HG02678 (cell line): ENCODE measurements around the gene CLIP4.

ENCODE experiments used
- ATAC-seq: cut with Tn5 transposase; IDR thresholded peaks from one replicate; pipeline ENCODE4 v1.9.1; 2021; ENCODE audit warnings: mild to moderate bottlenecking, moderate library complexity; ENCODE audit not compliant: unreplicated experiment

The CLIP4 gene

DNA sequence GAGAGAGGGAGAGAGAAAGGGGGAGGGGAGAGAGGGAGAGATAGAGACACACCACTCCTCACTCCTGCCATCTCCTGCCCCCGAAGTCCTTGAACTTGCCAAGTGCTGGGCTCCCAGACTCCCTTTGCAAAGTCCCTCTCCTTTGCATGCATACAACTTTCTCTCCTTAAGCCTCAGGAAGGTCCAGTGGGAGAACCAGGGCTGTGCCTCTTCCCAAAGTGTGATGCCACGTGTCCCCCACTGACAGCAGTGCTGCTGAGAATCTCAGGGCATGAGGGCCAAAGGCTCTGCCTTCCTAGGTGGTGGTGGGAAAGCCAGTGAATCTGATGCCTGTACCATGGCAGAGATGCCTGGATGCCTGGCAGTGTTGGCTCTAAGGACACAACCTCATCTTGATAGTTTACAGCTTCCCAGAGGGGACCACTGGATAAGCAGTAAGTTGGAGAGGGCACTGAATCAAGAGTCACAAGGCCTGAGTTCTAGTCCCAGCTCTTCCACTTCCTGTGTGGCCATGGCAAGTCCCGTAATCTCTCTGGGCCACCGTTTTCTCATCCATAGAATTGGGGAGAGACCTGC, 103.4 kb downstream of the CLIP4 start:
- no peak for ATAC-seq

DNA sequence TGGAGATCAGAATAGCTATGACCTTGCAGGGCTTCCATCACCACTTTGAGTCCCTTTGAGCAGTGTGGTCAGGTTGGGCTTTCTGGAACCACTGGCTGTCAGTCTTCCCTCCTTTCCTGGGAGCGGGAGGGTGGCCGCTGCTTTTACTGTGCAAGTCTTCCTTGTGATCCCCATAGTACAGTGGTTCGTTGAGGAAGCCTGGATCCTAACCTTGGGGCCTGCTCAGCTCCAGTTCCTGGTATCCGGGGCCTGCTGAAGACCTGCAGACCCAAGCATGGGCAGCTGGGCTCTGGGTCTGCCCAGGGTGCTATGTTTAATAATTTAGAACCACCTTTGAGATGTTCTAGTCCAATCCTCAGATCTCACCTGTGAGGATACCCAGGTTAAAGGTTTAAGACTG, 104.2 kb downstream of the CLIP4 start:
- ATAC-seq, result no peak

DNA sequence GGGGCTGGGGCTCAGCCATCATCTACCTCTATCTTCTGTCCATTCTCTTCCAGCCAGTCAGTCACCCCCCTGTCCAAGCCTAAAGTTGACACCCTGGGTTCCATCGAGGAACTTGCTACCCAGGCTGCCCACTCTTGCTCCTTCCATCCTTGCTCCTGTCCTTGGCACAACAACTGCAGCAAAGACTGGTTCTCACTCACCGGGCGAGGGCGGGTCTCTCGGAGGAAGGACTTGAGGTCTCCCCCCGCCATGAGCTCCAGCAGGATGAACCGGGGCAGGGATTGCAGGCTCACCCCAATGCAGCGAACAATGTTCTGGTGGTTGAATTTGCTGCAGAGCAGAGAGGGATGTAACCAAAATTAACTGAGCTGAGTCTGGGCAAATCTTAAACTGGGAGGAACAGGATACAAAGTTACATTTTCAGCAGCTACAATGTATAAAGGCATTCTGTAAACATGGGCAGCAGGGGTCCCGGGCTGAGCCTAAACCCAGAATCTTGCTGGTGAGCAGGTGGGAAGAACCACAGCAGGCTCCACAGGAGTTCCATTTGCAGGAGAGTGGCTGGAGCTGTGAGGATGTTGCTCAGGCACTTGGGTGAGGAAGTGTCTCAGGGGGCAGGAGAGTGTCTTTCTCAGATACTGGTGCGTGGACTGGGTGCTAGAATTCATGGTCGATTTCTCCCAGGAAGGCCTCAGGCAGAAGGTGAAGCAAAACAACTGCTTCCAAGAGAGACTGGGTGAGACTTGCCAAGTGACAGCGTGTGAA, 105.5 kb downstream of the CLIP4 start:
- no peak for ATAC-seq

DNA sequence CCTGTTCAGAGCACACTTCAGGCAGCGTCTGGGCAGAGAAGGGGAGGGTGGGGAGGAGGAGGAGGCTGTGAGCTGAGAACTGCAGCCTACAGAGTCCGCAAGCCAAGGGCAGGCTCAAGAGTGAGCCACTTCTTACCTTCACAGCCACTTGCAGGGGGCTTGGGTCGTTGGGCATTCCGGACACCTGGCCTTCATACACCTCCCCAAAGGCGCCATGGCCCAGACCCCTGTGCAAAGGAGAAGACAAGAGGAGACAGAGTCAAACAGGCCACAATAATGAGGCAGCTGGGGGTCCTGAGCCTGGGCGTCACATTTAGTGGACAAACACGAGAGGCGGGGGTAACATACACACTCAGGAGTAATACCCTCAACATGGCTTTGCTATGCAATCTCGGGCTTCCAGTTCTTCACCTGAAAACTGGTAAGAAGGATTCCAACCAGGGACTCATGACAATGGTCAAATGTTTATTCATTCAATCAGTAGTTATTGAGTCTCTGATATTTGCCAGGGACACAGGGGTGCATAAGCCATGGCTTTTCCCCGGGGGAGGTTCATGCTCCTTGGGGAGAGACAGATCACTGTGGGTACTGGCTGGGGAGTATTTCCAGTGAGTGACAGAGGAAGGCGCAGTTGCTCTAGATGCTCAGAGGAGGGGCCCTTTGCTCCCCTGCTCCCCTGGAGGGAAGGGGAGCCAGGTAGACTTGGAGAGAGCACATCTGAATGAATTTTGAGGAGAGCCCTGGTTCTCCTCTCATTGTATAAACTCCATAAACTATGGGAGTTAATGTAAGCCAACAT, 107.4 kb downstream of the CLIP4 start:
- no peak for ATAC-seq

DNA sequence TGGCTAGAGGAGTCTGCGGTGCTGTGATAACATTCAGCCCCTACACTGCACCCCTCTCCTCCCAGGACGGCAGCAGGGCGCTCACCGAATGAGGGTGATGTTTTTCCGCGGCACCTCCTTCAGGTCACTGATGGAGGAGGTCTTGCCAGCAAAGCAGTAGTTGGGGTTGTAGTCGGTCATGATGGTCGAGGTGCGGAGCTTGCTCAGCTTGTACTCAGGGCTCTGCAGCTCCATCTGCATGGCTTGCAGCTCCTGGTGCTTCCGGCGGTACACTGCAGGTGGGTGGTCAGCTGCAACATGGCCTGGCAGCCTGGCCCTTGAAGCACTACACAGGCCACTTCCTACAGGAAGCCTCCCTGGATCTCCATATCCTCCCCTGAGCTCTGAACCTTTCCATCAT, 108.0 kb downstream of the CLIP4 start:
- ATAC-seq, result no peak

DNA sequence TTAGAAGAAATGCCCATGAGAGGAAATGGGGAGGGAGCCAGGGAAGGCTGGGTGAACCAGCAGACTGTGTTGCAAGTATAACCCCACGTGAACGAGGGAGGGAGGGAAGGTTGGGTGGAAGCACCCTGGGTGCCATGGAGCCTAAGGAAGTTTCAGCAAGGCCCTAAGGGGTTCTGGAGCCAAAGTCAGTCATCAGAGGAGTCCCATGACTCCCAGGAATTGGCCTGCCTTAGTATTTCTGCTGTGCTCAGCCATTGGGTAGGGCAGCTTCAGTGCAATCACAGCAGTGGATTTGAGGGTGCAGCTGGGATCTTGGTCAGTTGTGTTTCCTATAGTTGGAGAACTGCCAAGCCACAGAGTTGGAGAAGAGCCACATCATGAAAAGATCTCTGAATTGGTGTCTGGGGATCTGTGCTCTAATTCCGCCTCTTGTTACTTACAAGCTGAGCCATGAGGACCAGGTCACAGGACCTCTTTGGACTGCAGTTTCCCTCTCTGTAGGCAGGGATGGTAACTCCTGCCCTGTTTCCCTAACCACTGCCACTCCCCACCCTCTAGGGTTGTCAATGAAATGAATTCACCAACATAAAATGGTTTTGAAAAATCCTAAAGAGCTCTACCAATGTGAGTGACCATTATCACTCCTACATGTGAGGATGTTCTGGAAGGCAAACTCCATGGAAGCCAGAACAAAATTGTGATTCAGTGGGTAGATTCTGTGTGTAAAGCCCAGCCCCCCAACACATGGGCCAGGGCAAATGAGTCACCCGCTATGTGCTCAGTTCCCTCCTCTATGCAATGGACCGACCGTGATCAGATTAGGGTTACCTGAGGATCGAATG, 108.9 kb downstream of the CLIP4 start:
- ATAC-seq, result no peak

DNA sequence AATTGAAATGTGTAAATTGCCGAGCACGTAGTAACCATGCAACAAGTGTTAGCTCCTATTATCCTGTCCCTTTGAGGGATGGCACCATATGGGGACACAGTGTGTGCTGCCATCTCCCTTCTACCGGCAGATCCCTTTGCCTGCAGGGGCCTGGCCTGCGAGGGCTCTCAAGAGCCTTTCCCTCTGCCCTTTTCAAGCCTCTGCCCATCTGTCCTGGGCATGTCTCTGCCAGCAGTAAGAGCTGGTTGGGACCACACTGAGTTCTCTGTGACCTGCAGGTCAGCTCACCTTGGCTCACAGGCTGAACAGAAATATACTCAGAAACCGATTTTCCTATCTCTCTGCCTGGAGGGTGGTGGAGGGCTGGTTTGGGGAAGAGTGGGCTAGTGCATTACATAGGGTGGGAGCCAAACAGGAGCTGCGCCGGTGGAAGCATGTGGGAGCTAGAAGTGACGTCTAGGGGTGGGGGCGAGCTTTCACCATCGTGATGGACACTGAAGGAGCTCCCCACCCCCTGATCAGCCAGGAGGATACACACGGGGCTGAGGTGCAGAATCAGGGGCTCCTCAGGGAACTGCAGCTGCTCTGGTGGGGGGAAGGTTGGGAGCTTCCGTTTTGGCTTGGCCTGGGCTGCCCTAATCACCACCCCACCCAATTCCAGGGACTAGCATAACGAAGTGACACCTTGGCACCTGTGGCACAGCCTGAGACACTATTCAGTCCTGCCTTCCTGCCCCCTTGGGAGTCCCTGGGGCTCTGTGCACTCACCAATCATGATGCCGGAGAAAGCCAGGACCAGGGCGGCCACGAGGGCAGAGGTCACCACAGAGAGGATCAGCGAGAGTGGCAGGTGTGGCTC, 109.7 kb downstream of the CLIP4 start:
- no peak for ATAC-seq

DNA sequence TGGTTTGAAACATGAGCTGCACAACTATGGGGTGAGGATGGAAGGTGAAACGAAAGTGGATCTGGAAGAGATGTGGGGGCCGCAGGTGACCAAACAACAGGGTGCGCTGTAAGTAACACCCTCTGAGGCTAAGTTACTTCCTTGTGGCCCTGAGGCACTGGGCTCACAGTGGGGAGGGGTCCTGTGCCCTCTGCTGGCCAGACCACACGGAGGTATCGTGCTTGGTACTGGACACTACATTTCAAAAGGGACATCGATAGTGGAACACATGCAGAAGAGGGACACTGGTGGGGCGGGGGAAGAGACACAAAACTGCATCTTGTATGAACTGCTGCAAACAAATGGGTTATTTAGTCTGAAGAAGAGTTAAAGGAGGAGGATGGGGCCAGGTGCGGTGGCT, 110.6 kb downstream of the CLIP4 start:
- ATAC-seq, result no peak

DNA sequence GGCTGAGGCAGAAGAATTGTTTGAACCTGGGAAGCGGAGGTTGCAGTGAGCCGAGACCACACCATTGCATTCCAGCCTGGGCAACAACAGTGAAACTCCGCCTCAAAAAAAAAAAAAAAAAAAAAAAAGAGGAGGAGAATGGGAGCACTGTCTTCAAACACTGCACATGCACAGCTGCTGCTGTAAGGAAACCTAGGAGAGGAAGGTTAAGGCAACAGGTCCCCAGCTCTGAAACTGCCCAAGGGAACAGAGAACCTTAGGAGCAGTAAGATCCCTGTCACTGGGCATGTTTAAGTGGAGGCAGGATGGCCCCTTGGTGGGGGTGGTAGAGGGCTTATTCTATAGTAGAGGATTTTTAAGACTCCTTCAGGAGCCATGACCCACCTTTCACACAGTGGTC, 111.2 kb downstream of the CLIP4 start:
- no peak for ATAC-seq

DNA sequence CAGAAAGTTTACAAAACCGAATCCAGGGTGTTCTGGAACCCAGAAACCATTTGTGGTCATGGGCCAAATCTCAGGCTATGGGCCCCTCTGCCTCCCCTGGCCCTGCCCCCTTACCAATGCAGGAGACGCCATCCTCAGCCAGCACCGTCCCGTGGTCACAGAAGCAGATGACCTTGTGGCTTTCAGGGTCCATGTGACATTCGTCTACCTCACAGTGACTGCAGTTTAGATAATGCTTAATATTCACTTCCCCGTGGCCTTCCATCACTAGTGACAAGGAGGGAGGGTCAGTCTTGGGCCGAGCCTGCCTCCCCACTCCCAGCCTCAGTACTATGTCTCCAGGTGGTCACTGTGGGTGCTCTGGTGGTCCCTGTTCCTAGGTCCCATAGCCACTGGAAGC, 111.6 kb downstream of the CLIP4 start:
- ATAC-seq, result no peak

DNA sequence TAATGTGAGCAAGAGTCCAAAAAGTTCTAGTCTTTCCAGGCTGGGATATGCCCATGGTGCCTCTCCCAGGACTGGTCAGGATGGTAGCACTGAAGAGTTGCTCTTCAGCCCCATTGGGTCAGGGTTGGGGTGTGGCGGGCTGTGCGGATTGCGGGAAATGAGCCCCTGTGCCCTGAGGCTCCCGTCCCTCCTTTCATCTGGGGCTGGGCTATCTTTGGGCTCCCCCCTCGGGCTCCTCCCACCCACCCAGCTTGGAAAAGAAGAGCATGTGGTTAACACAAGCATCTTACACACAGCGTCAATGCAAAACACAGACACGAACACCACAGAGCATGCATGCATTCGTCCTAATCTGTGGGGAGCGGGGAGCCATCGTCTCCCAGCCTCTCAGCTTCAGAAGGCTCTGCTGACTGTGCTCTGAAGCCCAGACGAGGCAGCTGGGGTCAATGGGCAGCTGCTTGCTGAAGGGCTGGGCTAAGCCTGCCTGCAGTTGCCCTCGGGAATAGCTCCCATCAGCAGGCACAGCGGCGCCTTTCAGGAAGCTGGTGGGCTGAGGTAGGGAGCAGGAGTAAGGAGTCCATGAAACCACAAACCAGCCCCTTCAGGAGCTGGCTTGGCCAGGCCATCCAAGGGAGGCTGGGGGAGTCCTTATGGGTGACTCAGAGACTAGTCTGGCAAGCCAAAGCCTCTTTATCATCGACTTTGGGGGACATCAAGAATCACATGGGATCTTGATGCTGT, 112.9 kb downstream of the CLIP4 start:
- no peak for ATAC-seq

DNA sequence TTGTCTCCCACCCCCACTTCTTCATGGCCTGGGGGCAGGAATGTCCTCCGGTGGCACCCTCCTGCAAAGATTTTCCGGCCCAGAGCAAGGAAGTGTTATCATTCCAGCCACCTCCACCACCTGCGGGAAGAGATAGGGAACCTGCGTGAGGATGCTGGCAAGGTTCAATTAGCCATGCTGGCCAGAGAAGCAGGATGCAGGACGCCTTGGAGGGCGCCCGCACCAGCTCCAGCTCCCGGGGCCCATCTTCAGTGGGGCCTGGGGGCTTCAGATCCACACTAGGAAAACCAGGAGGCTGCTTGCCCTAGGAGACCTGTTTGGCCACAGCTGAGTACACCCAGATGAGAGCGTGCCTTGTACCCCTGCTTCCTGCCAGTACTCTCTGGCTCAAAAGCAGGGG, 113.7 kb downstream of the CLIP4 start:
- ATAC-seq, result no peak

DNA sequence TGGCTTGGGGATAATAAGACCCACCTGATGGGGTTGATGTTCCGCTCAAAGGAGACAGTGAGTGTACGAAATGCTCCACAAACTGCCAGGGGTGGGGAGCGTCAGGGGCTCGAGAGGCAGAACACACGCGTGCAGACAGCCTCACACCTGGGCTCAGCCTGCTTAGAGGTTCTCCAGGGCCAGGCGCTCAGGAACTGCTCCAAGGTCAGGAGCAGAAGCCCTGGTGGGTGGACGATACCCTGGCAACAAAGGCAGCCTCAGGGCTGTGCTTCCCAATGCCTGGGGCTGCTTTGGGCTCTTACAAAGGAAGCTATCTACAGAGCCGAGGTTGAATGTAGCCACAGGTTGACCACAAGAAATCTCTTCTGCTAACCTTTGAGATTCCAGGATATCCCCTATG, 114.4 kb downstream of the CLIP4 start:
- ATAC-seq, result no peak

DNA sequence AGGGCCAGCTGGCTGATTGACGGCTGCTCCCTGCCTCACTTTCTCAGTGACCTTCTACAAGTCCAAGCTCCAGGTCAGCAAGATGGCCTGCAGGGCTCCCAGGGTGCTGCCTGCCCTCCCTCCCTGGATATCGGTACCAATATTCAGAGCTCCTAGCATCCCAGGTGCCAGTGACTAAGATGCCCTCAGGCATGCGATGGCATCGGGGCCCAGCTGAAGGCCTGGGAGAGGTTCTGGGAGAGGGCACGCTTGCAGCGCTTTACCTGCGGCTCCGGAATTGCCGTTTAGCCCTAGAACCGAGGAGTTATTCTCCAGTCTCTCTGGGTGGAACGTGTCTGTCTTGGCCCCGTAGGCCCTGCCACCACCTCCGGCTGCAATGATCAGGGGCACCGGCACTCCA, 116.8 kb downstream of the CLIP4 start:
- ATAC-seq, result no peak

DNA sequence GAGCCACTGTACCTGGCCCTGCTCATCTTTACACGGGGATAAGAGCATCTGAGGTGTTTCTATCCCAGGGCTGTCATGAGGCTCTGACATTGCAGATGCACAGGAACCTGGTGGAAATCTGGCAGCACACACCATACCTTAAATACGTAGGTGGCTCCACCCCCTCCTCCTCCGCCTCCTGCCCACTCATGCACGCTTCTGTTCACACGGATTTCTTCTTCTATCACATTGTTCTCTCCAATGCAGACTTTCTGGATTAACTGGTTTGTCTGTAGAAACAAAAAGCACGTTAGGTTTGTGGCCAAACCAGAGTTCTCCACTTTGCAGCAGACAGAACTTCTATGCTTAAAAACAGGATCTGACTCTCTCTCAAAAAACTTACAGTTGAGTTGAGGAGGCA, 118.2 kb downstream of the CLIP4 start:
- ATAC-seq, result no peak

DNA sequence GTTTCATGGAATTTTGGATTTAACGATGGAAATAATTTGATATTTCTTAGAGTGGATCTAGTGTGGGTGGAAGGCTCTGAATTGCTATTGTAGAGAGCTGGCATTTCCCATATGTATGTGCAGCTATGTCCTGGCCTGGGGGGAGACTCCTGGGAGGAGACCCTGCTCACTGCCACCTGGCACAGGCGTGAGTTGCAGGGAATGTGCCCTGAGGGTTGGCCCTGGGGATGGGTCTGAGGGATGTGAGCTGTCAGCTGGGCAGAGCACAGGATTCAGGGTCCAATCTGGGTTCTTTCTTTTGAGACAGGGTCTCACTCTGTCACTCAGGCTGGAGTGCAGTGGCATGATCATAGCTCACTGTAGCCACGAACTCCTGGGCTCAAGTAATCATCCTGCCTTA, 120.2 kb downstream of the CLIP4 start:
- no peak for ATAC-seq

DNA sequence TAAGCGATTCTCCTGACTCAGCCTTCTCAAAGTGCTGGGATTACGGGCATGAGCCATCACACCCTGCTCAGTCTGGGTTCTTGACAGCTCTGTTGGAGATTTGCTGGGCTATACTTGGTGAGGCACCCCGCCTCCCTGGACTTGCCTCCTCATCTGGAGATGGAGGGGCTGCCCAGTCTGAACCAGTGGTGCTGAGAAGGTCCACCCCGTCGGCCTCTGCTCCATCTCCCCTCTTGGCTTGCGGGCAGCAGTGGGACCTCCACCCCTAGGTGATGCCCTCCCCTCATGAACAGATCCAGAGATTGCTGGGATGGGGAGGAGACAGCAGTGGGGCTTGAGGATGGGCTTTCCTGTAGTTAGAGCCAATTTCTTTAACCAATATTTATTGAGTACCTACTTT, 120.9 kb downstream of the CLIP4 start:
- no peak for ATAC-seq

DNA sequence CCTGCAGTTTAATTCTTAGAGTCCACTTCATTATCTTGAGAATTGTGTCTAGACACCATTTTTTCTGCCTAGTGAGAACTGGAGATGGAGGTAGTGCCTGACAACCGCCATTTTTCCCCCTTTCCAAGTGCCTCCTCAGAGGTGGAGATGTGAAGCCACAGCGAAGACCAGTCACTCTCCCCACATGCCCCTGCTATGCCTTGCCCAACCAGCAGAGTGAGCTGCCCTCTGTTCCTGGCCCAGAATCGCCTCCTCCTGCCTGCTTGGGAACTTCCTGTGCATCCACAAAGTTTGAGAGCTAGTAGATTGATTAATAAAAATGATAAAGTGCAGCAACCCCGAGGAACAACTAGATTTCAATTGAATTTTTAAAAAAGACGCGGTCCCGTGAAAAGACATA, 123.3 kb downstream of the CLIP4 start:
- ATAC-seq, result no peak
